LHCN-M2 (cell line): ENCODE measurements around the gene PKD2L2. TPM values are rescaled to one million over a fixed set of nuclear protein-coding genes. Genes with fewer than 3 reads are reported as not detected.
"Not testable (repeated sequence)": the region's sequence is repeated elsewhere in the genome, so short reads cannot be mapped to it uniquely, and the experiment has no call there.

Experiments
- DNase-seq: peaks from one replicate; pipeline ENCODE4 v3.0.0-alpha.2; 2012; ENCODE audit warnings: low read depth
- total RNA-seq: library from RNA; depleted of rRNA; stranded (reverse); fragments of >200 nt; gene quantifications from 2 replicates; pipeline ENCODE4 v1.2.3, GENCODE V29; 2014; rRNA removed

The PKD2L2 gene
- total RNA-seq, 1 experiment from 2014 or later: not detected

- DNase-seq: peak; percentile 92
Observed at GRCh38 chr5:137954131-137954879, 65.0 kb downstream of the PKD2L2 start.

GRCh38 chr5:137957948-137958347, 68.7 kb downstream of the PKD2L2 start:
- DNase-seq: no peak

- no peak for DNase-seq
Observed at GRCh38 chr5:137959488-137959887, 70.2 kb downstream of the PKD2L2 start.

GRCh38 chr5:137960141-137960540, 70.9 kb downstream of the PKD2L2 start:
- no peak for DNase-seq

DNA sequence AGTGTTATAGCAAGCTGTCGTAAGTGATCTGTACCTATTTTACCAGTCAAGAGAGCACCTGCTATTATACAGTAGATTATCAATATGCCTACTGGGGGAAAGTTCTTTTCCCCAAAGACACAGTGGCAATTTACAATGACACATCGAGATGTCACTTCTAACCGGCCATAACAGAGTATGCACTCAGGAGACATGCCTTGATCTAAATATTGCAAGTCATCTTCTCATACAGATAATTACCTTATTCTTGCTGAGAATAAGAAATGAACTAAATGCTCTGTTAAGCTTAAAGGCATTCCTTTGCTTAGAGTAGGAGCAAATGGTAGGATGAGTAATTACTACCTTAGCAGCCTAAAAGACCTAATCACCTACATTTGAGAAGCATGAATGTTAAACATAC, 71.6 kb downstream of the PKD2L2 start:
- no peak for DNase-seq

GRCh38 chr5:137970384-137970783, 81.1 kb downstream of the PKD2L2 start:
- not testable (repeated sequence) for DNase-seq

DNA sequence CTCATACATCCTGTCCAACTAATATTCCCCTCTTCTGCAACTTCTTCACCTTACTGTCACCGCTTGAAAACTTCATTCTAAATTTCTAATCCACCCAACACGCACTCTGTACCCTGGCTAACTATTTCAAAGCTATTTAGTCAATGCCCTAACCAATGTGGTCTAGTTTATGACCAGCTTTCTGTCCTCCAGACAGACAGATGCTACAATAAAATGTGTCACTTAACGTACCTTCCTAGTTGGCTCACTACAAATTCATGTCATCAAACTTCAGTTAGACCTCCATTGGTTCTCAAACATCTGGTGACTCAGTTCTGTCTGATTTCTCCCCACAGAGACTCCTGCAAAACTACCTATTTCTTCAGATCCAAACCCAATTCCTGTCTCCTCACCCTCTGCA, 86.0 kb downstream of the PKD2L2 start:
- DNase-seq: no peak

- no peak for DNase-seq
Observed at GRCh38 chr5:137989419-137989818, 100.2 kb downstream of the PKD2L2 start.

Other genes with a start within 250 kb of the PKD2L2 start
- gene KLHL3, start 153.4 kb upstream of the PKD2L2 start, total RNA-seq: 0.19 and 0.34 TPM in 2 replicates
- gene HNRNPA0, start 135.1 kb upstream of the PKD2L2 start, total RNA-seq: 10.1 and 12.7 TPM in 2 replicates
- gene MYOT, start 21.6 kb upstream of the PKD2L2 start, total RNA-seq: 0.46 TPM in 1 of 2 replicates, not detected in the other
- gene FAM13B, start 143.6 kb downstream of the PKD2L2 start, total RNA-seq: 11.5 and 20.8 TPM in 2 replicates
- gene WNT8A, start 194.6 kb downstream of the PKD2L2 start, total RNA-seq: not detected in 2 replicates
- 0.17 TPM in 1 of 2 replicates, not detected in the other for gene NME5, start 250.0 kb downstream of the PKD2L2 start, total RNA-seq